Measurements from ENCODE around the gene IQCM.

IQCM gene

GRCh38 chr4:149766135-149766534, 49.5 kb downstream of the IQCM start:
- DNase-seq (ENCODE audit: low read depth in 1 of 2, low spot score in 1 of 2), result peak; percentile 1 to 74
- Histone ChIP-seq H3K27ac (replicated peaks) (peak overlapping the region; percentile 38; the same call in 1 of the 2 replicates), H3K4me3 (replicated peaks; ENCODE audit: insufficient read depth, low read length) (no peak overlapping the region), H3K27me3 (ENCODE audit: insufficient read depth, poor library complexity, severe bottlenecking) (no peaks in the 10 kb centered on the region)
- TF ChIP-seq SPI1 (IDR thresholded peaks at IDR 0.05; ENCODE audit: borderline replicate concordance, low read depth) (peak; percentile 83), GABPA (IDR thresholded peaks at IDR 0.05; ENCODE audit: low read depth) (no peak), POLR2AphosphoS5 (IDR thresholded peaks at IDR 0.05; ENCODE audit: low read depth) (no peak)
- TF ChIP-seq, protein P1, sequence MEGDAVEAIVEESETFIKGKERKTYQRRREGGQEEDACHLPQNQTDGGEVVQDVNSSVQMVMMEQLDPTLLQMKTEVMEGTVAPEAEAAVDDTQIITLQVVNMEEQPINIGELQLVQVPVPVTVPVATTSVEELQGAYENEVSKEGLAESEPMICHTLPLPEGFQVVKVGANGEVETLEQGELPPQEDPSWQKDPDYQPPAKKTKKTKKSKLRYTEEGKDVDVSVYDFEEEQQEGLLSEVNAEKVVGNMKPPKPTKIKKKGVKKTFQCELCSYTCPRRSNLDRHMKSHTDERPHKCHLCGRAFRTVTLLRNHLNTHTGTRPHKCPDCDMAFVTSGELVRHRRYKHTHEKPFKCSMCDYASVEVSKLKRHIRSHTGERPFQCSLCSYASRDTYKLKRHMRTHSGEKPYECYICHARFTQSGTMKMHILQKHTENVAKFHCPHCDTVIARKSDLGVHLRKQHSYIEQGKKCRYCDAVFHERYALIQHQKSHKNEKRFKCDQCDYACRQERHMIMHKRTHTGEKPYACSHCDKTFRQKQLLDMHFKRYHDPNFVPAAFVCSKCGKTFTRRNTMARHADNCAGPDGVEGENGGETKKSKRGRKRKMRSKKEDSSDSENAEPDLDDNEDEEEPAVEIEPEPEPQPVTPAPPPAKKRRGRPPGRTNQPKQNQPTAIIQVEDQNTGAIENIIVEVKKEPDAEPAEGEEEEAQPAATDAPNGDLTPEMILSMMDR (IDR thresholded peaks at IDR 0.05; ENCODE audit: insufficient read depth, low read length), result no peak
- TF ChIP-seq, protein P2, sequence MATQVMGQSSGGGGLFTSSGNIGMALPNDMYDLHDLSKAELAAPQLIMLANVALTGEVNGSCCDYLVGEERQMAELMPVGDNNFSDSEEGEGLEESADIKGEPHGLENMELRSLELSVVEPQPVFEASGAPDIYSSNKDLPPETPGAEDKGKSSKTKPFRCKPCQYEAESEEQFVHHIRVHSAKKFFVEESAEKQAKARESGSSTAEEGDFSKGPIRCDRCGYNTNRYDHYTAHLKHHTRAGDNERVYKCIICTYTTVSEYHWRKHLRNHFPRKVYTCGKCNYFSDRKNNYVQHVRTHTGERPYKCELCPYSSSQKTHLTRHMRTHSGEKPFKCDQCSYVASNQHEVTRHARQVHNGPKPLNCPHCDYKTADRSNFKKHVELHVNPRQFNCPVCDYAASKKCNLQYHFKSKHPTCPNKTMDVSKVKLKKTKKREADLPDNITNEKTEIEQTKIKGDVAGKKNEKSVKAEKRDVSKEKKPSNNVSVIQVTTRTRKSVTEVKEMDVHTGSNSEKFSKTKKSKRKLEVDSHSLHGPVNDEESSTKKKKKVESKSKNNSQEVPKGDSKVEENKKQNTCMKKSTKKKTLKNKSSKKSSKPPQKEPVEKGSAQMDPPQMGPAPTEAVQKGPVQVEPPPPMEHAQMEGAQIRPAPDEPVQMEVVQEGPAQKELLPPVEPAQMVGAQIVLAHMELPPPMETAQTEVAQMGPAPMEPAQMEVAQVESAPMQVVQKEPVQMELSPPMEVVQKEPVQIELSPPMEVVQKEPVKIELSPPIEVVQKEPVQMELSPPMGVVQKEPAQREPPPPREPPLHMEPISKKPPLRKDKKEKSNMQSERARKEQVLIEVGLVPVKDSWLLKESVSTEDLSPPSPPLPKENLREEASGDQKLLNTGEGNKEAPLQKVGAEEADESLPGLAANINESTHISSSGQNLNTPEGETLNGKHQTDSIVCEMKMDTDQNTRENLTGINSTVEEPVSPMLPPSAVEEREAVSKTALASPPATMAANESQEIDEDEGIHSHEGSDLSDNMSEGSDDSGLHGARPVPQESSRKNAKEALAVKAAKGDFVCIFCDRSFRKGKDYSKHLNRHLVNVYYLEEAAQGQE (IDR thresholded peaks at IDR 0.05; ENCODE audit: insufficient replicate concordance, low read depth), result no peak

DNA sequence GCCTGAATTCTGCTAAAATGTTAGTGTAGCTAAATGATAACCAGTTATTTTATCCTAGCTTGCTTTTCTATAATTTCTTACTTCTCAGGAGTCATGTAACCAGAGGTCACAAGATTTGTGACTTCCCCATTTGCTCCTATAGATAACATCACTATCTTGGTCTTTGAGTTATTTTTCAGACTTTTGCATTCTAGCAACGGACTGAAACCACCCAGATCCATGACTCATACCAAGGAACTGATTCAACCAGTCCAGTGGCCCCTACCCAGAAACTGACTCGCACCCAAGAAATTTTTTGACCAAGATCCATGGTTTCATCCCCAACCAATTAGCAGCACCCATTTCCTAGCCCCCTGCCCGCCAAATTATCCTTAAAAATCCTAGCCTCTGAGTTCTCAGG, 50.0 kb downstream of the IQCM start:
- DNase-seq (ENCODE audit: low read depth in 1 of 2, low spot score in 1 of 2), result peak; percentile 5 to 76

DNA sequence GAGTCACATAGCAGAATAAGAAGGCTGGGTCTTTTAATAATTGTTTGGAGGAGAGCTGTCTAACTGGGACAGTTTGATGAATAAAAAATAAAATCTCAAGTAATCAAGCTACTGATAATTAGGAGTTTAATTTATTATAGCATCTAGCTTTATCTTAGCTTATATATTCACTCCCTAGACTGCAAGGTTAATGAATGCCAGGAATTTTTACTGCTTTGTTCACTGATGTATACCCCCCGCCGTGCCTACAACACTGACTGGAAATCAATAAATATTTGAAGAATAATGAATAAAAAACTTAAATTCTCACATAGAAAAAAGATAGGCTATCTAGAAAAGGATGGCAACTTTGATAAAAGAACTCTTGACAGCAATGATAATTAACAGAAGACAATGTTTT, 59.7 kb downstream of the IQCM start:
- Histone ChIP-seq H3K4me3 (replicated peaks; ENCODE audit: insufficient read depth, low read length) (no peak overlapping the region), H3K27me3 (ENCODE audit: insufficient read depth, poor library complexity, severe bottlenecking) (no peaks in the 10 kb centered on the region), H3K27ac (replicated peaks) (no peak overlapping the region)
- TF ChIP-seq, protein P1 (IDR thresholded peaks at IDR 0.05; ENCODE audit: insufficient read depth, low read length), result no peak
- no peak for TF ChIP-seq GABPA (IDR thresholded peaks at IDR 0.05; ENCODE audit: low read depth)
- TF ChIP-seq, protein P2 (IDR thresholded peaks at IDR 0.05; ENCODE audit: insufficient replicate concordance, low read depth), result no peak
- no peak for TF ChIP-seq POLR2AphosphoS5 (IDR thresholded peaks at IDR 0.05; ENCODE audit: low read depth)
- no peak for TF ChIP-seq SPI1 (IDR thresholded peaks at IDR 0.05; ENCODE audit: borderline replicate concordance, low read depth)
- no peak for DNase-seq (ENCODE audit: low read depth in 1 of 2, low spot score in 1 of 2)

More for the DNA sequence above, 50.0 kb downstream of the IQCM start:
- H3K27ac ChIP-seq (replicated peaks), result peak overlapping the region; percentile 38; the same call in 1 of the 2 replicates
- TF ChIP-seq SPI1 (IDR thresholded peaks at IDR 0.05; ENCODE audit: borderline replicate concordance, low read depth) (peak; percentile 63), GABPA (IDR thresholded peaks at IDR 0.05; ENCODE audit: low read depth) (no peak), POLR2AphosphoS5 (IDR thresholded peaks at IDR 0.05; ENCODE audit: low read depth) (no peak)
- TF ChIP-seq, protein P2 (IDR thresholded peaks at IDR 0.05; ENCODE audit: insufficient replicate concordance, low read depth), result no peak
- TF ChIP-seq, protein P1 (IDR thresholded peaks at IDR 0.05; ENCODE audit: insufficient read depth, low read length), result no peak
- H3K27me3 ChIP-seq (ENCODE audit: insufficient read depth, poor library complexity, severe bottlenecking), result no peaks in the 10 kb centered on the region
- no peak overlapping the region for H3K4me3 ChIP-seq (replicated peaks; ENCODE audit: insufficient read depth, low read length)

Data from HL-60 (cell line).